ENCODE results near the gene FIBP.

Gene FIBP

GRCh38 chr11:65858681-65859087 is 29.6 kb downstream of the FIBP start:
- no peak for TF ChIP-seq EP300 (IDR thresholded peaks at IDR 0.05; ENCODE audit: borderline replicate concordance)
- no peak for TF ChIP-seq FOXM1 (IDR thresholded peaks at IDR 0.05; ENCODE audit: borderline replicate concordance, low read depth)
- TF ChIP-seq YY1 (IDR thresholded peaks at IDR 0.05; ENCODE audit: low read depth) = no peak
- no peak for TF ChIP-seq NFIC (IDR thresholded peaks at IDR 0.05)
- TF ChIP-seq EGR1 (IDR thresholded peaks at IDR 0.05) = no peak
- TF ChIP-seq CEBPB (IDR thresholded peaks at IDR 0.05) = no peak
- no peak for TF ChIP-seq TCF12 (IDR thresholded peaks at IDR 0.05; ENCODE audit: low read depth)
- no peak for TF ChIP-seq MAX (IDR thresholded peaks at IDR 0.05)
- TF ChIP-seq TEAD4 (IDR thresholded peaks at IDR 0.05) = no peak

- TF ChIP-seq TCF12 (IDR thresholded peaks at IDR 0.05; ENCODE audit: low read depth) (peak; percentile 76), TEAD4 (IDR thresholded peaks at IDR 0.05) (peak; percentile 27; the same call in 1 of the 2 replicates), RAD21 (IDR thresholded peaks at IDR 0.05; ENCODE audit: low read depth) (no peak), MAX (IDR thresholded peaks at IDR 0.05) (no peak; the same call in none of the 2 replicates), REST (IDR thresholded peaks at IDR 0.05; ENCODE audit: low read depth) (no peak), FOXM1 (IDR thresholded peaks at IDR 0.05; ENCODE audit: borderline replicate concordance, low read depth) (no peak), EGR1 (IDR thresholded peaks at IDR 0.05) (peak; percentile 54; the same call in 1 of the 2 replicates), EP300 (IDR thresholded peaks at IDR 0.05; ENCODE audit: borderline replicate concordance) (peak; percentile 20; the same call in 1 of the 2 replicates), CREB1 (IDR thresholded peaks at IDR 0.05; ENCODE audit: low read depth) (no peak), ZBTB7A (IDR thresholded peaks at IDR 0.05; ENCODE audit: low read depth) (no peak), USF1 (IDR thresholded peaks at IDR 0.05) (peak; percentile 45), YY1 (IDR thresholded peaks at IDR 0.05; ENCODE audit: low read depth) (peak; percentile 55), NFIC (IDR thresholded peaks at IDR 0.05) (peak; percentile 45; the same call in 1 of the 2 replicates), TAF1 (IDR thresholded peaks at IDR 0.05; ENCODE audit: low read depth) (peak; percentile 96), CEBPB (IDR thresholded peaks at IDR 0.05) (no peak)
Measured at GRCh38 chr11:65857853-65858680, 30.2 kb downstream of the FIBP start, which contains the start of gene CFL1. Gene CFL1 (minus strand): TSS chr11:65858180. CDS start chr11:65858099, 81 bp downstream.

GRCh38 chr11:65857500-65857852 is 30.8 kb downstream of the FIBP start:
- TF ChIP-seq EP300 (IDR thresholded peaks at IDR 0.05; ENCODE audit: borderline replicate concordance) (peak; percentile 62), USF1 (IDR thresholded peaks at IDR 0.05) (no peak), ZBTB7A (IDR thresholded peaks at IDR 0.05; ENCODE audit: low read depth) (no peak), RAD21 (IDR thresholded peaks at IDR 0.05; ENCODE audit: low read depth) (no peak), MAX (IDR thresholded peaks at IDR 0.05) (peak; percentile 49; the same call in 1 of the 2 replicates)

GRCh38 chr11:65856689-65857499 is 31.4 kb downstream of the FIBP start:
- TF ChIP-seq MAX (IDR thresholded peaks at IDR 0.05) (peak; percentile 1; the same call in 1 of the 2 replicates), TCF12 (IDR thresholded peaks at IDR 0.05; ENCODE audit: low read depth) (no peak), TEAD4 (IDR thresholded peaks at IDR 0.05) (peak; percentile 19; the same call in 1 of the 2 replicates), USF1 (IDR thresholded peaks at IDR 0.05) (peak; percentile 96), YY1 (IDR thresholded peaks at IDR 0.05; ENCODE audit: low read depth) (0 out of 2 replicates have a peak, but pooled peaks have one; percentile 25)

- TF ChIP-seq CREB1 (IDR thresholded peaks at IDR 0.05; ENCODE audit: low read depth) = no peak
- TF ChIP-seq NFIC (IDR thresholded peaks at IDR 0.05) = no peak
- no peak for TF ChIP-seq EP300 (IDR thresholded peaks at IDR 0.05; ENCODE audit: borderline replicate concordance)
- TF ChIP-seq TCF12 (IDR thresholded peaks at IDR 0.05; ENCODE audit: low read depth) = no peak
- no peak for TF ChIP-seq RAD21 (IDR thresholded peaks at IDR 0.05; ENCODE audit: low read depth)
- TF ChIP-seq TAF1 (IDR thresholded peaks at IDR 0.05; ENCODE audit: low read depth) = no peak
- TF ChIP-seq ZBTB7A (IDR thresholded peaks at IDR 0.05; ENCODE audit: low read depth) = no peak
- no peak for TF ChIP-seq YY1 (IDR thresholded peaks at IDR 0.05; ENCODE audit: low read depth)
Measured at GRCh38 chr11:65855927-65856363, 32.3 kb downstream of the FIBP start.
